Epithelial cell of proximal tubule (primary cell): ENCODE results near the gene APPL2. TPM values are rescaled to one million over a fixed set of nuclear protein-coding genes. Genes with fewer than 3 reads are reported as not detected.

Source experiments
- DNase-seq: peaks from one replicate; pipeline ENCODE4 v3.0.0-alpha.2; 2011; ENCODE audit warnings: low read depth
- H3K4me3 ChIP-seq: 2 replicates; pipeline ENCODE4 v1.5.1; 2011; ENCODE audit warnings: low read depth, mild to moderate bottlenecking, low read length
- CTCF ChIP-seq: conservative IDR thresholded peaks from 2 replicates; pipeline ENCODE4 v1.5.1; 2012; ENCODE audit warnings: low read depth, mild to moderate bottlenecking, low read length
- total RNA-seq: library from RNA; depleted of rRNA; stranded (reverse); fragments of >200 nt; gene quantifications from 2 replicates; pipeline ENCODE4 v1.2.3, GENCODE V29; 2015

The APPL2 gene
- total RNA-seq, 1 donor from 2014 or later = 57.4 TPM

GRCh38 chr12:105219261-105220028, 16.5 kb downstream of the APPL2 start:
- no peak overlapping the region for H3K4me3 ChIP-seq
- DNase-seq = no peak
- TF ChIP-seq CTCF = no peak

GRCh38 chr12:105218434-105218833, 17.5 kb downstream of the APPL2 start:
- no peak for DNase-seq
- no peak overlapping the region for H3K4me3 ChIP-seq

GRCh38 chr12:105214670-105215375, 21.2 kb downstream of the APPL2 start:
- DNase-seq = no peak
- H3K4me3 ChIP-seq = no peak overlapping the region
- no peak for TF ChIP-seq CTCF

More at GRCh38 chr12:105218434-105218833, 17.5 kb downstream of the APPL2 start:
- no peak for TF ChIP-seq CTCF

- DNase-seq = no peak
- no peak overlapping the region for H3K4me3 ChIP-seq
- TF ChIP-seq CTCF = no peak
Measured at GRCh38 chr12:105214148-105214547, 21.8 kb downstream of the APPL2 start.

GRCh38 chr12:105212438-105212837, 23.5 kb downstream of the APPL2 start:
- no peak overlapping the region for H3K4me3 ChIP-seq
- no peak for DNase-seq
- TF ChIP-seq CTCF = no peak

GRCh38 chr12:105209091-105209490, 26.9 kb downstream of the APPL2 start:
- TF ChIP-seq CTCF = no peak
- H3K4me3 ChIP-seq = no peak overlapping the region
- DNase-seq = no peak
